NCI-H2081 (cell line): ENCODE results near the gene ADGRF5.
A peak's percentile ranks its signal among the peaks of the same experiment; 100 is the strongest.
"Not testable (repeated sequence)": the region's sequence is repeated elsewhere in the genome, so short reads cannot be mapped to it uniquely, and the experiment has no call there.

ENCODE experiments used
- DNase-seq, 2 experiments: peaks; one replicate each; lab custom pipeline; 2025; lab: John Stamatoyannopoulos, UW

The ADGRF5 gene

GRCh38 chr6:46888578-46888977 is 33.2 kb downstream of the ADGRF5 start:
- DNase-seq, result no peak

DNA sequence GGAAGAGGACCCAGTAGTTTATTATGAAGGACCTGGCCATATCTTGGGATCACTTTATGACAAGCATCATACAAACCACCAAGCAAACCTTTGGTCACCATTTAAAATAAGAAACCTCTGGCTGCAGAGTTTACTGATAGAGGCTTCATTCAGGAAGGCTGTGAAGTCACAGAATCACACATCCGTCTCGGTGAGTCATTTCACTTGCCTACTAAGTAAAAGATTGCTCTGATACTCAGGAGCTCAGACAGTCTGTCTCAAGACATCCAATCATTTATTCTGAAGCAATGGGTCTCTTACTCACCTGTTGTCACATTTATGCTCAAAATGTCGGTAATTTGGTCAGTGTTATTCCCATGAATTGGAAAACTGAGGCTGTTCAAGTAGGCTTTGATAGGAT is 33.7 kb downstream of the ADGRF5 start:
- no peak for DNase-seq

DNA sequence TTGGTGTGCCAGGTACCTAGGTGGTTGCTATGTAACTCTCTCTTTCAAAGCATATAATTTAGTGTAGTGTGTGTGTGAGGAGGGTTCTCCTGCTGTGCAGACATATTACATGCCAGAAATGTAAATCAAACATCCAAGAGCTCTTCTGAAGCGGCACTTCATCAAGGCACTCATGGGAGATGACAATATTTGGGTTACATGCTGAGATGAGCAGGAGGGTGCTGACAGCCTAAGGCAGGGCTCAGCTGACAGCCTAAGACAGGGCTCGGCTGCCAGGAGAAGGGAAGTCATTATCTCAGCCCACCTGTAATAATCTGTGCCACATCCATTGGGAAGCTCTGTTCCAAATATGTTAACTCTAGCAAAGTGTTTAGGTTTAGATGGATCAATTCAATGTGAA is 39.1 kb downstream of the ADGRF5 start:
- DNase-seq, result peak; percentile 83 to 97

GRCh38 chr6:46879003-46879402 is 42.7 kb downstream of the ADGRF5 start:
- no peak for DNase-seq

- DNase-seq, result peak; percentile 85 to 95
Observed at GRCh38 chr6:46876126-46876525, 45.6 kb downstream of the ADGRF5 start.

DNA sequence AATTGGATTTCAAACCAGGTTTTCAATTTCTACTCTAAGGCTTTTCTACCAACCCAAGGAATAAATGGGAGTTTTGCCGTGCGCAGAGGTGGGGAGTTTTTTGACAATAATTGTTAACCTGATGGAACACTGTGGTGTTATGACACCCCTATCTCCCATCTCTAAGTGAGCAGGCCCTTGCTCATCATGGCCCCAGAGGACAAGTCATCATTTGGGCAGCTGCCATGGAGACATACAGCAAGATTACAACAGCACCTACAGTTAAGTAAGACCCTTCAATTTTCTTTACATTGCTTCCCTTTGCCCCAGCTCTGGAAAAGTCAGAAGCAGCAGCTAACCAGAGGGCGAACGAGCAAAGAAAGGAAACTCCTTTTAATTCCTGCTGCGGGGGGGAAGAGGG is 54.3 kb downstream of the ADGRF5 start:
- no peak for DNase-seq

- no peak for DNase-seq
Observed at GRCh38 chr6:46865221-46865620, 56.5 kb downstream of the ADGRF5 start.

DNA sequence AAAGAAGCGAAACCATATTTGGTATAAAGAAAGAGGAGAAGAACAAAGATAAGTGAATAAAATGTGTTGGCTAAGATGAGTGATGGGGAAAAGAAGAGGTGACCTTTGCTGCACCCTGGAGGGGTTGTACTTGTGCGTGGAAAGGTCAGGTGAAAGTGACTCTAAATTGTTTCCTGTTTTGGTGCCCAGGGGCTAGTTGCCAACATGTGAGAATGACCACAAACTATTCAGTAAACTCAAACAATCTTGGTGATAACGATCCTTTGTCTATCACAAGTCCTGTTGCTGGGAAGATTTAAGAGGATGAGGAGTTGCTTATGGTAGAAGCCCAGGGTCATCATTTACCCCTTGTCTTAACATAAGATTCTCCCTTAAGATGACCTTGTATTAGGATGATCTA is 57.9 kb downstream of the ADGRF5 start:
- DNase-seq, result no peak

DNA sequence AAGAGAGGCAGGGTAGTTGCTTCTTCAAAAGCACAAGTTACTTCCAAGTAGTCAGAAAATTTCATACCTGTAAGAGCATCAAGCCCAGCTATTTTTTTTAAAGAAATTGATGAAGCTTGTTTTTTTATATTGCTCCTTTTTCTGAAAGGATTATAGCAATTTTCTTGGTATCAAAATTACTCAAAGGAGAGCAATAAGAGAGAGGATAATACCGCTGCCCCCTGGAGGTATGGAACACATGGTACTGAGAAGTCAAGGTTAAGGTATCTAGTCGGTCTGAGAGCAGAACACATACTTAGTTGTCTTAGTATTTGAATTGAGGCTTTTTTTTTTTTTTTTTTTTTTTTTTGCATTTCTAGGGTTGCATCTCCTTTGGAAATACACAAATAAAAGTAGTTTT is 59.4 kb downstream of the ADGRF5 start:
- no peak for DNase-seq

GRCh38 chr6:46855966-46856365 is 65.8 kb downstream of the ADGRF5 start:
- DNase-seq, result not testable (repeated sequence)

DNA sequence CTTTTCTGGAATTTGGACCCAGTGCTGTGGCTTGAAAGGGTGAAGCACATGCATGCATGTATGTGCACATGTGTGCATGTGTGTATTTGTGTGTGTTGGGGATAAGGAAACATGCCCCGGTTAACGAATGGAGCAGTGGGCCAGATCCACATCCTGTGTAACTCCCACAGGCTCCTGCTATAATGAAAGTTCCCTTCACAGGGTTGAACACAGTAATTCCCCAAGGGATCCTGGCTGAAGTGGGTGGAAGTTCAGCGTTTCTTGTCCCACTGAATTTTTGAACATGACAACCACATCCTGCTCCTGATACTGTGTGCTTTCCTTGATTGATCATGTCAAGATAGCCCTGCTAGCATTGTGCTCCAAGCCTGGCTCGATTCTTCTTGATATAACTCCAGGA is 70.2 kb downstream of the ADGRF5 start:
- DNase-seq, result not testable (repeated sequence)

DNA sequence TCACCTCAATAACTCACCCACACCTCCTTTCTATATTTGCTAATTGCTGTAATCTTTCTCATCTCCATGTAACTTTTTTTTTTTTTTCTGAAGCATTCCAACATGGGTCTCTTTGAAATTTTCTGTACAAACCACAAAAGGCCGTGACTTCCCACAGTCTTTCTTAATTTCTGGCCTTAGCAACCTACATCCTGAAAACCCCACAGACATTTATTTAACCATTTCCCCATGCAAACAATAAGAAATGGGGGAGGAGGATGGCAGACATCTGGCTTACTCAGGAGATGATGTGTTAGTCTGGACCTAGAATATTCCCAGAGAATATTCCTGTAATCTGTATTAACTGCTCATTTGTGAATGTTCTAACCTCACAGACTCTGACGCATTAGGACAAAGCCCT is 70.9 kb downstream of the ADGRF5 start:
- DNase-seq, result no peak

- DNase-seq, result no peak
Observed at GRCh38 chr6:46849361-46849690, 72.4 kb downstream of the ADGRF5 start.

- peak; percentile 74 to 82 for DNase-seq
Observed at GRCh38 chr6:46848684-46849360, 72.9 kb downstream of the ADGRF5 start.

GRCh38 chr6:46845126-46845525 is 76.6 kb downstream of the ADGRF5 start:
- DNase-seq, result no peak

DNA sequence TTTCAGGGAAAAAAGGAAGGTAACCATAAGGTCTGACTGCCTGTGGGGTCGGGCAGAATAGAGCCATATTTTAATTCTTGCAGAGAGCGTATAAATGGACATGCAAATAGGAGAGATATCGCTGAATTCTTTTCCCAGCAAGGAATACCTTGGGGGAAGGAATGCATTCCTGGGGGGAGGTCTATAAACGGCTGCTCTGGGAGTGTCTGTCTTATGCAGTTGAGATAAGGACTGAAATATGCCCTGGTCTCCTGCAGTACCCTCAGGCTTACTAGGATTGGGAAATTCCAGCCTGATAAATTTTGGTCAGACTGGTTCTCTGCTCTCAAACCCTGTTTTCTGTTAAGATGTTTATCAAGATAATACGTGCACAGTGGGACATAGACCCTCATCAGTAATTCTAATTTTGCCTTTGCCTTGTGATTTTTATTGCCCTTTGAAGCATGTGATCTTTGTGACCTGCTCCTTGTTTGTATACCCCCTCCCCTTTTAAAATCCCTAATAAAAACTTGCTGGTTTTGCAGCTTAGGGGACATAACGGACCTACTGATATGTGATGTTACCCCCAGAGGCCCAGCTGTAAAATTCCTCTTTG is 79.4 kb downstream of the ADGRF5 start:
- DNase-seq, result not testable (repeated sequence)

DNA sequence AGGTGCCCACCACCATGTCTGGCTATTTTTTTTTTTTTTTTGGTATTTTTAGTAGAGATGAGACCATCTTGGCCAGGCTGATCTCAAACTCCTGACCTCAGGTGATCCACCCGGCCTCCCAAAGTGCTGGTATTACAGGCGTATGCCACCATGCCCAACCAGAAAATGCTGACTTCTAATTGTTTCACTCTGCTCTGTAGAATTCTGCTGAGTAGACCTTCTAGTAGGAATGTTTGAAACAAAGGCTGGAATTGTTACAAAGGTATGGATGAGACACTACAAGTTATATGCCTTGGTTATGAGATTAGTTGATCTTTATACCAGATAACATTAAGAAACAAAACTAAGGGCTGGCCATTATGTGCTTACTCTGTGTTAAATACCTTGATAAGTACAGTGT is 83.7 kb downstream of the ADGRF5 start:
- no peak for DNase-seq

GRCh38 chr6:46834991-46835390 is 86.7 kb downstream of the ADGRF5 start:
- not testable (repeated sequence) for DNase-seq

DNA sequence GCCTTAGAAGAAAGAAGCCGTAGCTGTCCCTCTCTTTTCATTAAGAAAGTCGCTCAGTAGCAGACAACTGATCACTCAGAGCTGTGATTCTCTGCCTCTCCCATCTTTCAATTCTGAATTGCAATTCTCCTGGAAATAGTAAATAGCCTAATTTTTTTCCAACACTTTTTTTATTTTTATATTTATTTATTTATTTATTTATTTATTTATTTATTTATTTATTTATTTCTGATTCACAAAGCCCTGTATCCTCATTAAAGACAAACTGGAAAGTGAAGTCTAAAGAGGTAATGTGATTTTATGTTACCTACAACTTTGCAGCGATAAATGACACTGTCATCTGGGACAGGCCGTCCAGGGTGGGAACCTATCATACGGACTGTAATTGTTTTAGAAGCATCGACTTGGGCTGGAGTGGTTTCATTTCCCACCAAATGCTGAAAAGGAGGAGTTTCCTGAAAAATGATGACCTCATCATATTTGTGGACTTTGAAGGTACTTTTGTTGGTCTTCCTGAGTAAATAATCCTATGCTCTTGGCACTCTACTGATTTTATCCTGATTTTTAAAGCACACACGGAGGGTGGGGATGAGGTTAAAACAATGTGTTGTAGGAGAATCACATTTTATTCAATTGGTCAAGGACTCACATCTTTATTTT is 87.4 kb downstream of the ADGRF5 start:
- not testable (repeated sequence) for DNase-seq

DNA sequence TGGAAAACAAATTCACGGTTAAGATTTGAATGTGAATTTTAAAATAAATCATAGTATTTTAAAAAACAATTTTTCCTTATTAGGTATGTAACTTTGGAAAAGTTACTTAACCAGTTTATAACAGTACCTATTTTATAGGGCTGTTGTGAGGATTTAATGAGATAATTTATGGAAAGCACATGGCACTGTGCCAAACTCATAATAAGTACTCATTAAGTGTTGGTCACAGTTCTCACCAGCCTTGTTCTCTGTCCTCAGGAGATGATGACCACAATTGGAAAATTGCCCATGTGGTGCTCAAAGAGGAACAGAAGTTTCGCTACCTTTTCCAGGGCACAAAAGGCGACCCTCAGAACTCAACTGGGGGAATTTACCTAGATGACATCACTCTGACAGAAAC is 88.9 kb downstream of the ADGRF5 start:
- no peak for DNase-seq

DNA sequence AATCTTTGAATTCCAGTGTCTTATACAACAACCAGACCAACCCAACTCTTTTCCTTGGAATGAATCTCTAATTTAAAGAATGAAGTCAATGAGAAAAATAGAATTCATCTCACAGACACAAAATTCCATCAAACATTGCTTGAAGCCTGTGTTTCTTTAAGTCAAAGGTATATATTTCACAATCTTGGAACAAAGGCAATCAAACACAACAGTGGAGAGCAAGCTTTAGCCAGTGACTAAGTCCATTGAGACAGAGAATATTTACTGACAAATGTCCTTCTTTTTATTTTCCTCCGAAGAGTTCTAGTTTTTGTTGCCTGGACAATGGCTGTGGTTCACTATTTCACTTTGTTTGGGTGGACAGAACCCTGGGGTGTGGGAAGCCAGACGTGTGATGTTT is 92.8 kb downstream of the ADGRF5 start:
- DNase-seq, result no peak

- no peak for DNase-seq
Observed at GRCh38 chr6:46821458-46821881, 100.3 kb downstream of the ADGRF5 start.

DNA sequence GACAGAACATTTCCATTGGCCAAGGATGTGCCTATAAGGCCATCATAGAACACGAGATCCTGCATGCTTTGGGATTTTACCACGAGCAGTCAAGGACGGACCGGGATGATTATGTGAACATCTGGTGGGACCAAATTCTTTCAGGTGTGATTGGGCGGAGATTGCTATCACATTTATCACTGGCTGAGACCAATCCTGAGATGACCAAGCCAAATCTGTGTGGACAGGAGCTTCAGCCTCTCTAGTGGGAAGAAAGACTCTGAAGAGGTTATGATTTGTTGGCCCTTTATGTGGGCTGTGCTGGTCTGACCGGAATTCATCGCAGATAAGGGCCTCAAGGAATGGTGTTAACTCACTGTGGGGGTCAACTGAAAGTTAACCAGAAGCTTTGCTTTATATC is 102.2 kb downstream of the ADGRF5 start:
- no peak for DNase-seq

DNA sequence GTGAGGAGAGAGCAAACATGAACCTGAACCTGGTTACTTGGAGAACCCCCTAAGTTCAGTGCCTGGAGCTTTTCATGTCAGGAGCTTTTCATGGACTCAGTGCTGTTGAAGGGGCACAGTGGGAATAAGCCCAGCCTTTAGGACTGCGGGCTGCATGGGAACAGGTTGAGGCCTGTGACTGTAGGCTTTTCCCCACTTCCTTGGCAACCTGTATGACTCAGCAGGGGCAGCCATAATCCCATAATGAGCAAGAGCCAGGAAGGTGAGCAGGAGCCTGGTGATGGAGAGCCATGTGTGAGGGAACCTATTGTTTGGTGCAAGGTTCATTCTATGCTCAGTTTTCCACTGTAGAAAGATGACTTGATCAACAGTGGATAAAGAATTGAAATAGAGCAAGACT is 105.1 kb downstream of the ADGRF5 start:
- no peak for DNase-seq
